ENCODE results near the gene FAM222A. TPM values are rescaled to one million over a fixed set of nuclear protein-coding genes. Genes with fewer than 3 reads are reported as not detected.

Gene FAM222A
- total RNA-seq, 4 donors from 2014 or later: 7.0 to 24.3 (median 13.5) TPM

- H3K4me3 ChIP-seq: no peak overlapping the region
- peaks cover 0 to 2% (median 0%) of the 10 kb centered on the region in 3 donors for H3K27me3 ChIP-seq
- DNase-seq: no peak
- H3K27ac ChIP-seq: no peak overlapping the region
- in situ Hi-C loops (cut with MboI; ENCODE audit: low sequenced_read_pairs in 4 of 4) (no loop called here), intact Hi-C loops (cut with DNase I; ENCODE audit: low total_unique reads) (no loop called here)
- ATAC-seq: no peak
- no peaks in the 10 kb centered on the region for H3K9me3 ChIP-seq
- no peaks in the 10 kb centered on the region for H3K36me3 ChIP-seq
- no peaks in the 10 kb centered on the region for H3K4me1 ChIP-seq
- TF ChIP-seq CTCF (IDR thresholded peaks at IDR 0.05 in 4 of 5, conservative IDR thresholded peaks at IDR 0.05 in 1 of 5) (no peak), POLR2A (IDR thresholded peaks at IDR 0.05) (no peak)
Measured at GRCh38 chr12:109703684-109704083, 9.9 kb upstream of the FAM222A start.

- Histone ChIP-seq H3K36me3 (no peaks in the 10 kb centered on the region), H3K27ac (no peak overlapping the region), H3K4me3 (no peak overlapping the region), H3K4me1 (no peaks in the 10 kb centered on the region), H3K9me3 (no peaks in the 10 kb centered on the region), H3K27me3 (peaks cover 0 to 2% (median 0%) of the 10 kb centered on the region in 3 donors)
- intact Hi-C loops (cut with DNase I; ENCODE audit: low total_unique reads) (no loop called here), in situ Hi-C loops (cut with MboI; ENCODE audit: low sequenced_read_pairs in 4 of 4) (no loop called here)
- TF ChIP-seq CTCF (IDR thresholded peaks at IDR 0.05 in 4 of 5, conservative IDR thresholded peaks at IDR 0.05 in 1 of 5) (no peak), POLR2A (IDR thresholded peaks at IDR 0.05) (no peak)
- DNase-seq (no peak), ATAC-seq (no peak)
Measured at GRCh38 chr12:109704371-109705098, 9.1 kb upstream of the FAM222A start.

GRCh38 chr12:109705291-109705690 is 8.3 kb upstream of the FAM222A start:
- intact Hi-C loops (cut with DNase I; ENCODE audit: low total_unique reads) (no loop called here), in situ Hi-C loops (cut with MboI; ENCODE audit: low sequenced_read_pairs in 4 of 4) (no loop called here)
- Histone ChIP-seq H3K4me1 (no peaks in the 10 kb centered on the region), H3K9me3 (no peaks in the 10 kb centered on the region), H3K36me3 (no peaks in the 10 kb centered on the region), H3K27me3 (peaks cover 0 to 2% (median 0%) of the 10 kb centered on the region in 3 donors), H3K27ac (no peak overlapping the region), H3K4me3 (no peak overlapping the region)
- ATAC-seq (no peak), DNase-seq (no peak)
- no peak for TF ChIP-seq CTCF (IDR thresholded peaks at IDR 0.05 in 4 of 5, conservative IDR thresholded peaks at IDR 0.05 in 1 of 5)
- TF ChIP-seq POLR2A (IDR thresholded peaks at IDR 0.05): no peak

- H3K27ac ChIP-seq: no peak overlapping the region
- no peaks in the 10 kb centered on the region for H3K36me3 ChIP-seq
- in situ Hi-C loops (cut with MboI; ENCODE audit: low sequenced_read_pairs in 4 of 4) (no loop called here), intact Hi-C loops (cut with DNase I; ENCODE audit: low total_unique reads) (no loop called here)
- no peak for ATAC-seq
- H3K9me3 ChIP-seq: no peaks in the 10 kb centered on the region
- H3K27me3 ChIP-seq: peaks cover 0 to 2% (median 0%) of the 10 kb centered on the region in 3 donors
- no peak for DNase-seq
- H3K4me1 ChIP-seq: no peaks in the 10 kb centered on the region
- no peak overlapping the region for H3K4me3 ChIP-seq
- TF ChIP-seq POLR2A (IDR thresholded peaks at IDR 0.05) (no peak), CTCF (IDR thresholded peaks at IDR 0.05 in 4 of 5, conservative IDR thresholded peaks at IDR 0.05 in 1 of 5) (no peak)
Measured at GRCh38 chr12:109706398-109706746, 7.3 kb upstream of the FAM222A start.

Measured in gastrocnemius medialis (tissue), 4 donors.